BLaER1 (cell line): Measurements from ENCODE around the gene MCIDAS.

ENCODE experiments used
- H3K27ac ChIP-seq: shearing (Covaris generic); formaldehyde crosslinking; 2 replicates; pipeline ENCODE4 v1.8.1; 2022
- H3K27me3 ChIP-seq: shearing (Covaris generic); formaldehyde crosslinking; 2 replicates; pipeline ENCODE4 v1.8.1; 2022
- H3K36me3 ChIP-seq: shearing (Covaris generic); formaldehyde crosslinking; 2 replicates; pipeline ENCODE4 v1.8.1; 2022
- H3K4me1 ChIP-seq: shearing (Covaris generic); formaldehyde crosslinking; 2 replicates; pipeline ENCODE4 v1.8.1; 2022
- H3K4me2 ChIP-seq: shearing (Covaris generic); formaldehyde crosslinking; 2 replicates; pipeline ENCODE4 v1.8.1; 2022
- H3K4me3 ChIP-seq: shearing (Covaris generic); formaldehyde crosslinking; 2 replicates; pipeline ENCODE4 v1.8.1; 2022
- H3K9ac ChIP-seq: shearing (Covaris generic); formaldehyde crosslinking; 2 replicates; pipeline ENCODE4 v1.8.1; 2022
- H3K9me3 ChIP-seq: shearing (Covaris generic); formaldehyde crosslinking; 2 replicates; pipeline ENCODE4 v1.8.1; 2022
- H4K20me1 ChIP-seq: shearing (Covaris generic); formaldehyde crosslinking; 2 replicates; pipeline ENCODE4 v1.8.1; 2022
- Cebpa-rat ChIP-seq: shearing (Covaris generic); IDR thresholded peaks from 2 replicates; pipeline ENCODE4 v1.8.1; 2022

The MCIDAS gene

GRCh38 chr5:55226934-55227663 lies at the start of gene MCIDAS:
MCIDAS (minus strand) TSS chr5:55227315; CDS start chr5:55227138, 177 bp downstream.
- H3K27me3 ChIP-seq: peaks cover 100% of the 10 kb centered on the region
- peaks cover 6% of the 10 kb centered on the region; the same call in 1 of the 2 replicates for H3K36me3 ChIP-seq
- H3K9ac ChIP-seq: no peak within 1 kb of the TSS
- H3K4me3 ChIP-seq: peak within 1 kb of the TSS; percentile 65
- no peak for TF ChIP-seq Cebpa-rat
- peaks cover 71% of the 10 kb centered on the region for H4K20me1 ChIP-seq
- peak within 1 kb of the TSS; percentile 99 for H3K4me2 ChIP-seq
- H3K27ac ChIP-seq: no peak within 1 kb of the TSS
- H3K9me3 ChIP-seq: peaks cover 19% of the 10 kb centered on the region
- H3K4me1 ChIP-seq: peaks cover 24% of the 10 kb centered on the region

GRCh38 chr5:55276771-55277170 lies 49.7 kb upstream of the MCIDAS start:
- H3K4me1 ChIP-seq: no peaks in the 10 kb centered on the region
- H3K4me2 ChIP-seq: no peak overlapping the region
- H3K9me3 ChIP-seq: no peaks in the 10 kb centered on the region
- H3K27ac ChIP-seq: no peak overlapping the region
- no peaks in the 10 kb centered on the region for H3K27me3 ChIP-seq
- no peak for TF ChIP-seq Cebpa-rat
- H3K4me3 ChIP-seq: no peak overlapping the region
- H3K9ac ChIP-seq: no peak overlapping the region
- H4K20me1 ChIP-seq: no peaks in the 10 kb centered on the region
- peaks cover 90% of the 10 kb centered on the region for H3K36me3 ChIP-seq

- Histone ChIP-seq H3K9ac (no peak overlapping the region), H3K36me3 (peaks cover 70% of the 10 kb centered on the region), H3K9me3 (no peaks in the 10 kb centered on the region), H3K4me2 (no peak overlapping the region), H3K4me3 (no peak overlapping the region), H4K20me1 (no peaks in the 10 kb centered on the region), H3K27me3 (no peaks in the 10 kb centered on the region), H3K27ac (no peak overlapping the region), H3K4me1 (no peaks in the 10 kb centered on the region)
- no peak for TF ChIP-seq Cebpa-rat
Measured at GRCh38 chr5:55258339-55258738, 31.2 kb upstream of the MCIDAS start.

- H3K4me1 ChIP-seq: no peaks in the 10 kb centered on the region
- H4K20me1 ChIP-seq: no peaks in the 10 kb centered on the region
- no peak overlapping the region for H3K4me3 ChIP-seq
- no peak overlapping the region for H3K27ac ChIP-seq
- H3K9ac ChIP-seq: no peak overlapping the region
- no peaks in the 10 kb centered on the region for H3K9me3 ChIP-seq
- no peak overlapping the region for H3K4me2 ChIP-seq
- no peaks in the 10 kb centered on the region for H3K27me3 ChIP-seq
- H3K36me3 ChIP-seq: peaks cover 51% of the 10 kb centered on the region
- no peak for TF ChIP-seq Cebpa-rat
Measured at GRCh38 chr5:55254802-55255201, 27.7 kb upstream of the MCIDAS start.

GRCh38 chr5:55250064-55250463 lies 22.9 kb upstream of the MCIDAS start:
- no peak overlapping the region for H3K4me3 ChIP-seq
- H3K27me3 ChIP-seq: no peaks in the 10 kb centered on the region
- no peak overlapping the region for H3K27ac ChIP-seq
- peaks cover 10% of the 10 kb centered on the region for H3K36me3 ChIP-seq
- peaks cover 19% of the 10 kb centered on the region for H3K9me3 ChIP-seq
- H4K20me1 ChIP-seq: no peaks in the 10 kb centered on the region
- H3K4me2 ChIP-seq: no peak overlapping the region
- H3K4me1 ChIP-seq: no peaks in the 10 kb centered on the region
- no peak overlapping the region for H3K9ac ChIP-seq
- no peak for TF ChIP-seq Cebpa-rat

GRCh38 chr5:55241746-55242145 lies 14.6 kb upstream of the MCIDAS start:
- Histone ChIP-seq H3K9ac (no peak overlapping the region), H3K4me2 (no peak overlapping the region), H3K9me3 (no peaks in the 10 kb centered on the region), H3K27ac (no peak overlapping the region), H3K4me1 (no peaks in the 10 kb centered on the region), H3K4me3 (no peak overlapping the region), H3K27me3 (no peaks in the 10 kb centered on the region), H4K20me1 (no peaks in the 10 kb centered on the region), H3K36me3 (no peaks in the 10 kb centered on the region)
- no peak for TF ChIP-seq Cebpa-rat

GRCh38 chr5:55236800-55237199 lies 9.7 kb upstream of the MCIDAS start:
- Histone ChIP-seq H4K20me1 (peaks cover 25% of the 10 kb centered on the region), H3K27me3 (peaks cover 36% of the 10 kb centered on the region)

GRCh38 chr5:55234121-55234700 lies 7.1 kb upstream of the MCIDAS start:
- Histone ChIP-seq H3K27me3 (peaks cover 62% of the 10 kb centered on the region), H3K27ac (no peak overlapping the region), H3K36me3 (no peaks in the 10 kb centered on the region), H3K4me3 (peak overlapping the region; percentile 69), H4K20me1 (peaks cover 50% of the 10 kb centered on the region), H3K9ac (0 out of 2 replicates have a peak overlapping the region, but pooled peaks have one; percentile 3), H3K4me2 (peak overlapping the region; percentile 97), H3K9me3 (no peaks in the 10 kb centered on the region), H3K4me1 (peaks cover 32% of the 10 kb centered on the region)
- TF ChIP-seq Cebpa-rat: no peak

More at GRCh38 chr5:55236800-55237199, 9.7 kb upstream of the MCIDAS start:
- H3K27ac ChIP-seq: no peak overlapping the region
- no peak overlapping the region for H3K4me2 ChIP-seq
- no peak overlapping the region for H3K4me3 ChIP-seq
- no peak overlapping the region for H3K9ac ChIP-seq
- H3K9me3 ChIP-seq: no peaks in the 10 kb centered on the region
- no peaks in the 10 kb centered on the region for H3K36me3 ChIP-seq
- no peak for TF ChIP-seq Cebpa-rat
- peaks cover 25% of the 10 kb centered on the region for H3K4me1 ChIP-seq

GRCh38 chr5:55232985-55233928 lies 6.1 kb upstream of the MCIDAS start, which contains the start of gene CCNO:
CCNO (minus strand) TSS chr5:55233608; CDS start chr5:55233523, 85 bp downstream.
- peaks cover 72% of the 10 kb centered on the region for H3K27me3 ChIP-seq
- peaks cover 60% of the 10 kb centered on the region for H4K20me1 ChIP-seq
- peaks cover 32% of the 10 kb centered on the region for H3K4me1 ChIP-seq
- no peak within 1 kb of the TSS for H3K27ac ChIP-seq
- peak within 1 kb of the TSS; percentile 4; the same call in 1 of the 2 replicates for H3K9ac ChIP-seq
- H3K4me3 ChIP-seq: peak within 1 kb of the TSS; percentile 69
- no peaks in the 10 kb centered on the region for H3K36me3 ChIP-seq
- H3K9me3 ChIP-seq: no peaks in the 10 kb centered on the region
- TF ChIP-seq Cebpa-rat: no peak
- peak within 1 kb of the TSS; percentile 97 for H3K4me2 ChIP-seq
